Suprapubic skin (tissue), 4 donors: ENCODE results near the gene EPX. TPM values are rescaled to one million over a fixed set of nuclear protein-coding genes. Genes with fewer than 3 reads are reported as not detected.

Experiments used
- DNase-seq, 2 donors: peaks; one replicate each; pipeline ENCODE4 v3.0.0-alpha.2; 2019; ENCODE audit warnings: low spot score in 2 of 2
- H3K27ac ChIP-seq: fragments of 200-600 bp; sonication (generic); one replicate; pipeline ENCODE4 v1.5.1; 2019
- H3K27me3 ChIP-seq: fragments of 200-600 bp; sonication (generic); one replicate; pipeline ENCODE4 v1.5.1; 2019
- H3K36me3 ChIP-seq: fragments of 200-600 bp; sonication (generic); one replicate; pipeline ENCODE4 v1.5.1; 2019
- H3K4me1 ChIP-seq: fragments of 200-600 bp; sonication (generic); one replicate; pipeline ENCODE4 v1.5.1; 2019
- H3K4me3 ChIP-seq: fragments of 200-600 bp; sonication (generic); one replicate; pipeline ENCODE4 v1.5.1; 2019; ENCODE audit warnings: mild to moderate bottlenecking
- H3K9me3 ChIP-seq: fragments of 200-600 bp; sonication (generic); one replicate; pipeline ENCODE4 v1.5.1; 2019
- EP300 ChIP-seq: sonication (generic); formaldehyde crosslinking; IDR thresholded peaks from one replicate; pipeline ENCODE4 v1.6.1; 2017; ENCODE audit warnings: antibody characterized with exemption
- POLR2A ChIP-seq, 2 donors: fragments of 450-650 bp; IDR thresholded peaks; one replicate each; pipeline ENCODE4 v1.6.1; 2017; ENCODE audit warnings: antibody characterized with exemption in 2 of 2, mild to moderate bottlenecking in 2 of 2, moderate library complexity in 2 of 2
- POLR2AphosphoS5 ChIP-seq, 3 donors: sonication (generic); formaldehyde crosslinking; IDR thresholded peaks; one replicate each; pipeline ENCODE4 v1.6.1; 2017; ENCODE audit warnings: antibody characterized with exemption in 3 of 3
- WGBS: methylation state at CpG from one replicate; pipeline ENCODE4 v1.1.5; 2018; 5-methylcytosine and 5-hydroxymethylcytosine counted together
- total RNA-seq, 4 donors: library from RNA; depleted of rRNA; stranded (reverse); fragments of >200 nt; gene quantifications; one replicate each; pipeline ENCODE4 v1.1.0, GENCODE V29; 2016
- TF ChIP-seq, protein P1 (sequence below), 2 donors: fragments of 200-600 bp in 1 of 2; fragments of 450-650 bp in 1 of 2; sonication (generic) in 1 of 2; IDR thresholded peaks; one replicate each; pipeline ENCODE4 v1.5.1; 2016 to 2019; ENCODE audit warnings: antibody characterized with exemption in 2 of 2, mild to moderate bottlenecking in 1 of 2, moderate library complexity in 1 of 2

EPX gene
- total RNA-seq, 4 donors from 2014 or later: 0.25 TPM; not detected in 3

DNA sequence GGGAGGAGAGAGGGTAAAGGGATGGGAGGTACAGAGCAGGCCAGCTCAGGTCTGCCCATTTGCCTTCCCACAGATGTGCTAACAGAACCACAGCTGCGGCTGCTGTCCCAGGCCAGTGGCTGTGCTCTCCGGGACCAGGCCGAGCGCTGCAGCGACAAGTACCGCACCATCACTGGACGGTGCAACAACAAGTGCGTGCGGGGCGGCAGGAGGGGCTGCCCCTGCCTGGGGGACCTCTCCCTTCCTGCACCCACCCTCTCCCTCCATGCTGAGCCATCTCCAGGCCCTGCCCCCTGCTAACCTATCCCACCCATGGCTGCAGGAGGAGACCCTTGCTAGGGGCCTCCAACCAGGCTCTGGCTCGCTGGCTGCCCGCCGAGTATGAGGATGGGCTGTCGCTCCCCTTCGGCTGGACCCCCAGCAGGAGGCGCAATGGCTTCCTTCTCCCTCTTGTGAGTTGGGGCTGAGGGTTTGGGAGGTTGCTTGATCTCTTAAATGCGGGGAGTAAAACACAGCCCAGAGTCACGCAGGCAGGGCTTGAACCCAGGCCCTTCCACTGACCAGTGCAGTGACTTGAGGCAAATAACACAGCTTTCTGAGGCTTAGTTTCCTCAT, 1.2 kb downstream of the EPX start:
- no peak for DNase-seq
- Histone ChIP-seq H3K4me3 (no peak overlapping the region), H3K9me3 (no peaks in the 10 kb centered on the region), H3K4me1 (peaks cover 10% of the 10 kb centered on the region), H3K27ac (no peak overlapping the region), H3K27me3 (peaks cover 21% of the 10 kb centered on the region), H3K36me3 (no peaks in the 10 kb centered on the region)
- 74% methylated on average over 6 of the region's 18 CpGs for WGBS
- TF ChIP-seq POLR2AphosphoS5 (IDR thresholded peaks at IDR 0.05): no peak

DNA sequence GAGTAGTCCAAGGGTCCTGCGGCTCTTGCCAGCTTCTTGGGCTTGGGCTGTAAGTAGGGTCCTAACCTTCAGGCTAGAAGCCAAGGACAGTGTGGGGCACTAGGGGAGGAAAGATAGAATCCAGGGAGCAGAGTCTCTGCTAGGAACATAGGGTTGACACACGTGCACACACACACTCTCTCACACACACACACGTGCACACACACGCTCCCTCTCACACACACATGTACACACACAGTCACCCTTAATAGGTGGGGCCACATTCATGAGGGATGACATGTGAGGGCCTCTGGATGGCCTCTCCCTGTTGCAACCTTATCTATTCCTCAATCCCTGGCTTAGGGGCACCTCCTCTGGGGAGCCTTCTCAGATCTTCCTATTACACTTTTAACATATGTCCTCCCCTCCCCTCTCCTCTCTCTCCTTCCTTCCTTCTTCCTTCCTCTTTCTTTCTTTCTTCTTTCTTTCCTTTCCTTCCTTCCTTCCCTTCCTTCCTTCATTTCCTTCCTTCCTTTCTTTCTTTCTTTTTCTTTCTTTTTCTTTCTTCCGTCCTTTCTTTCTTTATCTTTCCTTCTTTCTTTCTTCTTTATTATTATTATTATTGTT, 3.1 kb downstream of the EPX start:
- 69% methylated on average over 5 of the region's 5 CpGs for WGBS
- Histone ChIP-seq H3K9me3 (no peaks in the 10 kb centered on the region), H3K27ac (no peak overlapping the region)

DNA sequence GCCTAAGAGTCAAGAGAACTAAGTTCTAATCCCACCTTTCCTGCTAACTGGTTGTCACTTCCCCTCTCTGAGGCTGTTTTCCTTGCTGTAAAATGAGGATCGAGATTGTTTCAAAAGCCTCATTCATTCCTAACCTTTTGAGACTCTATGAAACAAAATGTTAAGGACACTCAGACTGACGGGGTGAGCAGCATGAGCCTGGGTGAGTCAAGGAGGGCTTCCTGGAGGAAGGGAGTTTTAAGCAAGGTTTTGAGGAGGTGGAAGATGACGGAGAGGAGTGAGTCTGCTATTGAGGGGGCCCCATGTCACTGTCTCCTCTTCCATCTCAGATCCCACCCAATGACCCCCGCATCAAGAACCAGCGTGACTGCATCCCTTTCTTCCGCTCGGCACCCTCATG, 4.1 kb downstream of the EPX start:
- peaks cover 24% of the 10 kb centered on the region for H3K27me3 ChIP-seq
- no peaks in the 10 kb centered on the region for H3K4me1 ChIP-seq
- no peak overlapping the region for H3K27ac ChIP-seq
- no peak for DNase-seq
- no peak overlapping the region for H3K4me3 ChIP-seq
- H3K9me3 ChIP-seq: no peaks in the 10 kb centered on the region
- 81% methylated on average over 7 of the region's 7 CpGs for WGBS
- no peak for TF ChIP-seq EP300
- TF ChIP-seq, protein P1, sequence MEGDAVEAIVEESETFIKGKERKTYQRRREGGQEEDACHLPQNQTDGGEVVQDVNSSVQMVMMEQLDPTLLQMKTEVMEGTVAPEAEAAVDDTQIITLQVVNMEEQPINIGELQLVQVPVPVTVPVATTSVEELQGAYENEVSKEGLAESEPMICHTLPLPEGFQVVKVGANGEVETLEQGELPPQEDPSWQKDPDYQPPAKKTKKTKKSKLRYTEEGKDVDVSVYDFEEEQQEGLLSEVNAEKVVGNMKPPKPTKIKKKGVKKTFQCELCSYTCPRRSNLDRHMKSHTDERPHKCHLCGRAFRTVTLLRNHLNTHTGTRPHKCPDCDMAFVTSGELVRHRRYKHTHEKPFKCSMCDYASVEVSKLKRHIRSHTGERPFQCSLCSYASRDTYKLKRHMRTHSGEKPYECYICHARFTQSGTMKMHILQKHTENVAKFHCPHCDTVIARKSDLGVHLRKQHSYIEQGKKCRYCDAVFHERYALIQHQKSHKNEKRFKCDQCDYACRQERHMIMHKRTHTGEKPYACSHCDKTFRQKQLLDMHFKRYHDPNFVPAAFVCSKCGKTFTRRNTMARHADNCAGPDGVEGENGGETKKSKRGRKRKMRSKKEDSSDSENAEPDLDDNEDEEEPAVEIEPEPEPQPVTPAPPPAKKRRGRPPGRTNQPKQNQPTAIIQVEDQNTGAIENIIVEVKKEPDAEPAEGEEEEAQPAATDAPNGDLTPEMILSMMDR (IDR thresholded peaks at IDR 0.05): no peak
- no peak for TF ChIP-seq POLR2A (IDR thresholded peaks at IDR 0.05)
- TF ChIP-seq POLR2AphosphoS5 (IDR thresholded peaks at IDR 0.05): no peak
- H3K36me3 ChIP-seq: no peaks in the 10 kb centered on the region

More for the DNA sequence above, 3.1 kb downstream of the EPX start:
- Histone ChIP-seq H3K4me1 (no peaks in the 10 kb centered on the region), H3K36me3 (no peaks in the 10 kb centered on the region), H3K4me3 (no peak overlapping the region), H3K27me3 (peaks cover 29% of the 10 kb centered on the region)
- DNase-seq: no peak
- TF ChIP-seq EP300 (no peak), POLR2AphosphoS5 (IDR thresholded peaks at IDR 0.05) (no peak), POLR2A (IDR thresholded peaks at IDR 0.05) (no peak)
- TF ChIP-seq, protein P1 (IDR thresholded peaks at IDR 0.05): no peak

DNA sequence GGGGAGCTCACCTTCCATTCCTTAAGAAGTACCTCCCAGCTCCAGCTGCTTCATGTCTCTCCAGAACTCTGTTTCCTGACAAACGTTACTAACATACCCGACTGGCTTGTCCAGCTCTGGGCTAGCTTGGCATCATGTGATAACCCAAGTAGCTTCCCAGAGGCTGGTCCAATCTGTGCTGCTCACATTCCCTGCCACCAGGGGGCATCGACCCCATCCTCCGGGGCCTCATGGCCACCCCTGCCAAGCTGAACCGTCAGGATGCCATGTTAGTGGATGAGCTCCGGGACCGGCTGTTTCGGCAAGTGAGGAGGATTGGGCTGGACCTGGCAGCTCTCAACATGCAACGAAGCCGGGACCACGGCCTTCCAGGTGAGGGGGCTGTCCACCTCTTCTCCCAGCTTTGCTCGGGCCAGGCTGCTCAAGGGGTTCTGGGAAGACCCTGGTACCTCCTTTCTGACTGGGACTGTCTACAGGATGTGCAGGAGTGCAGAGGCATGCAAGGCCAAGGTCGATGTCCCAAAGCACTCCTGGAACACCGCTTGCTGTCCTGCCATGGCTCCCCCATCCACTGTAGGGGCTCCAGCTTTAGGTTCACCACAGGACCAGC, 7.6 kb downstream of the EPX start:
- H3K27ac ChIP-seq: no peak overlapping the region
- H3K27me3 ChIP-seq: peaks cover 17% of the 10 kb centered on the region

DNA sequence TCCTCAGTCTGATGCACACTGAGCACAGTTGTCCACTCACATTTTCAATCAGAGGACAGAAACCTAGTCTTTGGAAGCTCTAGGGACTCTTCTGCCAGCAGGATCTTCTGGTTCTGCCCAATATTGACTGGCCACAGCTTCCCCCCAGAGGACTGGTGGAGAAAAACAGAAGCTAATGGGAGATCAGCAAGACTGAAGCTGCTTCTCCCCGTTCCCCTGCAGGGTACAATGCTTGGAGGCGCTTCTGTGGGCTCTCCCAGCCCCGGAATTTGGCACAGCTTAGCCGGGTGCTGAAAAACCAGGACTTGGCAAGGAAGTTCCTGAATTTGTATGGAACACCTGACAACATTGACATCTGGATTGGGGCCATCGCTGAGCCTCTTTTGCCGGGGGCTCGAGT, 10.3 kb downstream of the EPX start:
- peaks cover 14% of the 10 kb centered on the region for H3K27me3 ChIP-seq

More for the DNA sequence above, 7.6 kb downstream of the EPX start:
- TF ChIP-seq EP300: no peak
- TF ChIP-seq, protein P1 (IDR thresholded peaks at IDR 0.05): peak in 1 of 2 donors; percentile 47
- TF ChIP-seq POLR2A (IDR thresholded peaks at IDR 0.05): no peak
- Histone ChIP-seq H3K4me3 (no peak overlapping the region), H3K9me3 (no peaks in the 10 kb centered on the region), H3K4me1 (no peaks in the 10 kb centered on the region), H3K36me3 (no peaks in the 10 kb centered on the region)
- DNase-seq: no peak
- 48% methylated on average over 13 of the region's 14 CpGs for WGBS

More for the DNA sequence above, 10.3 kb downstream of the EPX start:
- no peak overlapping the region for H3K4me3 ChIP-seq
- no peaks in the 10 kb centered on the region for H3K4me1 ChIP-seq
- TF ChIP-seq EP300 (no peak), POLR2AphosphoS5 (IDR thresholded peaks at IDR 0.05) (no peak), POLR2A (IDR thresholded peaks at IDR 0.05) (no peak)
- TF ChIP-seq, protein P1 (IDR thresholded peaks at IDR 0.05): no peak
- no peak overlapping the region for H3K27ac ChIP-seq
- H3K9me3 ChIP-seq: no peaks in the 10 kb centered on the region
- no peak for DNase-seq
- peaks cover 26% of the 10 kb centered on the region for H3K36me3 ChIP-seq
- 60% methylated on average over 2 of the region's 7 CpGs for WGBS
